Measurements from ENCODE around the gene TEAD1. TPM values are rescaled to one million over a fixed set of nuclear protein-coding genes. Genes with fewer than 3 reads are reported as not detected.

Gene TEAD1
- total and polyA plus RNA-seq, 8 donors: 5.9 to 35.1 (median 22.0) TPM

- intact Hi-C loops (cut with DNase I): no loop called here
- FAIRE-seq: no peak
These were observed 34.8 kb upstream of the TEAD1 start for GRCh38 chr11:12639388-12639787.

GRCh38 chr11:12640355-12640754 lies 33.9 kb upstream of the TEAD1 start:
- Histone ChIP-seq H3K27me3 (no peaks in the 10 kb centered on the region), H3K4me1 (no peaks in the 10 kb centered on the region), H3K36me3 (no peaks in the 10 kb centered on the region), H3K27ac (no peak overlapping the region), H3K4me3 (no peak overlapping the region), H3K9me3 (no peaks in the 10 kb centered on the region)
- DNase-seq (no peak), FAIRE-seq (no peak), ATAC-seq (no peak)
- intact Hi-C loops (cut with DNase I): no loop called here
- WGBS, 2 donors: 0 to 37% methylated on average over 1 of the region's 1 CpG
- TF ChIP-seq CTCF (IDR thresholded peaks at IDR 0.05): no peak

More at GRCh38 chr11:12639388-12639787, 34.8 kb upstream of the TEAD1 start:
- H3K4me3 ChIP-seq: no peak overlapping the region
- no peak for DNase-seq
- H3K36me3 ChIP-seq: no peaks in the 10 kb centered on the region
- H3K4me1 ChIP-seq: no peaks in the 10 kb centered on the region
- no peaks in the 10 kb centered on the region for H3K27me3 ChIP-seq
- ATAC-seq: no peak
- TF ChIP-seq CTCF (IDR thresholded peaks at IDR 0.05): no peak
- H3K9me3 ChIP-seq: no peaks in the 10 kb centered on the region
- no peak overlapping the region for H3K27ac ChIP-seq

GRCh38 chr11:12640926-12641849 lies 33.0 kb upstream of the TEAD1 start:
- H3K4me3 ChIP-seq: no peak overlapping the region
- DNase-seq: peak in 1 of 6 donors; percentile 52
- no peak overlapping the region for H3K27ac ChIP-seq
- FAIRE-seq: no peak
- intact Hi-C loops (cut with DNase I): no loop called here
- no peaks in the 10 kb centered on the region for H3K9me3 ChIP-seq
- no peaks in the 10 kb centered on the region for H3K36me3 ChIP-seq
- TF ChIP-seq CTCF (IDR thresholded peaks at IDR 0.05): no peak
- no peaks in the 10 kb centered on the region for H3K4me1 ChIP-seq
- 94 to 96% methylated on average over 3 of the region's 3 CpGs for WGBS, 2 donors
- H3K27me3 ChIP-seq: no peaks in the 10 kb centered on the region
- ATAC-seq: no peak

- Histone ChIP-seq H3K27me3 (no peaks in the 10 kb centered on the region), H3K4me3 (no peak overlapping the region), H3K9me3 (no peaks in the 10 kb centered on the region), H3K4me1 (no peaks in the 10 kb centered on the region), H3K36me3 (no peaks in the 10 kb centered on the region), H3K27ac (no peak overlapping the region)
- no peak for DNase-seq
- ATAC-seq: peak in 1 of 4 donors; percentile 40
- TF ChIP-seq CTCF (IDR thresholded peaks at IDR 0.05): no peak
- intact Hi-C loops (cut with DNase I): no loop called here
- 79 to 82% methylated on average over 5 of the region's 5 CpGs for WGBS, 2 donors
- no peak for FAIRE-seq
These were observed 32.2 kb upstream of the TEAD1 start for GRCh38 chr11:12642040-12642439.

GRCh38 chr11:12642806-12643428 lies 31.3 kb upstream of the TEAD1 start:
- Histone ChIP-seq H3K9me3 (no peaks in the 10 kb centered on the region), H3K4me3 (no peak overlapping the region), H3K27ac (no peak overlapping the region), H3K4me1 (no peaks in the 10 kb centered on the region), H3K27me3 (no peaks in the 10 kb centered on the region), H3K36me3 (no peaks in the 10 kb centered on the region)
- TF ChIP-seq CTCF (IDR thresholded peaks at IDR 0.05): no peak
- no peak for FAIRE-seq
- WGBS, 2 donors: 79 to 84% methylated on average over 6 of the region's 6 CpGs
- intact Hi-C loops (cut with DNase I): no loop called here
- no peak for ATAC-seq
- DNase-seq: no peak
